SH-SY5Y (cell line): ENCODE results near the gene IL25.

Source experiments
- GATA2 ChIP-seq: IDR thresholded peaks from 2 replicates; pipeline ENCODE4 v1.6.1; 2011; ENCODE audit warnings: mild to moderate bottlenecking, low read depth, low read length
- GATA3 ChIP-seq: IDR thresholded peaks from 2 replicates; pipeline ENCODE4 v1.6.1; 2011; ENCODE audit warnings: low read depth, mild to moderate bottlenecking, low read length, moderate library complexity

IL25 gene

GRCh38 chr14:23372509-23372908 is at the start of gene IL25:
IL25 (plus strand) TSS chr14:23372809.
- TF ChIP-seq GATA2, result no peak
- no peak for TF ChIP-seq GATA3

DNA sequence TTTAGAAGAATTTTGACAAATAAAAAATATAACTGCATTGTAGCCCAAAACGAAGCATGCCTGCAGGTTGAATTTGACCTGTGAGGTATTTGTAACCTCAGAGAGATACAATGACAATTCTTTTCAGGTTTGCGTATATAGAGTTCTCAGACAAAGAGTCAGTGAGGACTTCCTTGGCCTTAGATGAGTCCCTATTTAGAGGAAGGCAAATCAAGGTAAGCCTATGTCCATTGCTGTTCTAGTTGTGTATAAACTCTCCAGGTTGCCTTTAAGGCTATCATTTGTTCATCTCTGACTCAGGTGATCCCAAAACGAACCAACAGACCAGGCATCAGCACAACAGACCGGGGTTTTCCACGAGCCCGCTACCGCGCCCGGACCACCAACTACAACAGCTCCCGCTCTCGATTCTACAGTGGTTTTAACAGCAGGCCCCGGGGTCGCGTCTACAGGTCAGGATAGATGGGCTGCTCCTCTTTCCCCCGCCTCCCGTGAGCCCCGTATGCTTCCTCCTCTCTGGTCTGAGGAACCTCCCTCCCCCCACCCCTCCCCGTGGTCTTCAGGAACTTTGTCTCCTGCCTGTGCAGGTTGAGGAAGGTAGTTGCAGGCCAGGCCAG is 48.7 kb upstream of the IL25 start:
- TF ChIP-seq GATA3 (no peak), GATA2 (no peak)

GRCh38 chr14:23324455-23324846 is 48.2 kb upstream of the IL25 start:
- no peak for TF ChIP-seq GATA3
- no peak for TF ChIP-seq GATA2

DNA sequence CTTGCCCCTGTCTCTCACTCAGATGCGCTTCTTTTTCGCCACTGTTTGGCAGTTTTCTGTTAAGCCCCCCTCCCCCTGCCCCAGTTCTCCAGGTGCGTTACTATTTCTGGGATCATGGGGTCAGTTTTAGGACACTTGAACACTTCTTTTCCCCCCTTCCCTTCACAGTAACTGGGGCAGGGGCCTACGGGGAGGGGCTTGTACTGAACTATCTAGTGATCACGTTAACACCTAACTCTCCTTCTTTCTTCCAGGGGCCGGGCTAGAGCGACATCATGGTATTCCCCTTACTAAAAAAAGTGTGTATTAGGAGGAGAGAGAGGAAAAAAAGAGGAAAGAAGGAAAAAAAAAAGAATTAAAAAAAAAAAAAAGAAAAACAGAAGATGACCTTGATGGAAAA is 47.6 kb upstream of the IL25 start:
- TF ChIP-seq GATA3, result no peak
- no peak for TF ChIP-seq GATA2

GRCh38 chr14:23326491-23327332 is 45.9 kb upstream of the IL25 start:
- TF ChIP-seq GATA3 (no peak), GATA2 (no peak)

DNA sequence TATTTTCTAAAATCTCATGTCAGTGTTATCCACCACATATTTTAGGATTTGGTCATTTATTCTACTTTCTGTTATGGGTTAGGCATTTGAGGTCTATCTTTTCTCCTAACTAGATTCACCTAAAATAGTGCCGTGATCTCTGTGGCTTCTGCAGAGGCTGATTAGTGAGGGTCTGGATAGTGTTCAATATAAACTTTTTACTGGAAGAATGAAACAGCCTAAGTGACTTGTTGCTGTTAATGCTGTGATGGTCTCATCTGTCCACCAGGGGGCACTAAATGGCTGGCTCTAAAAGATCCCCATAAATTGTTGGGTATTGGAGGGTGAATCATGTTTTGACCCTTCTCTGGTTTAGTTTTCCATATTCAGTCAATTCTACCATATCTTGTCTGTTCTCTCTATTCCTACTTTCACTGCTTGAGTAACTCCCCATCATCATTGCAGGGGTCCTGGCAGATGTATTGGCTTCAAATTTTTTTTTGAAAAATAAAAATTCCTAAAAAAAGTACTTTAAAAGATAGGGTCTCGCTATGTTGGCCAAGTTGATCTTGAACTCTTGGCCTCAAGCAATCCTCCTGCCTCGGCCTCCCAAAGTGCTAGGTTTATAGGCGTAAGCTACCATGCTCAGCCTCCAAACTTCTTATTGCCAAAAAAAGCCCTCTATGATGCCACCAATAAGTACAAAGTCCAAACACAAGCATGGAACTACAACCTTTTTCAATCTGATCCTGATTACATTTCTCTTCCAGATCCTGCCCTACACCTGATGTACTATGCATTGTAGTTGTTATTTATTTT is 44.5 kb upstream of the IL25 start:
- no peak for TF ChIP-seq GATA2
- no peak for TF ChIP-seq GATA3

- no peak for TF ChIP-seq GATA3
- TF ChIP-seq GATA2, result no peak
These were observed 37.0 kb upstream of the IL25 start for GRCh38 chr14:23335623-23336022.

DNA sequence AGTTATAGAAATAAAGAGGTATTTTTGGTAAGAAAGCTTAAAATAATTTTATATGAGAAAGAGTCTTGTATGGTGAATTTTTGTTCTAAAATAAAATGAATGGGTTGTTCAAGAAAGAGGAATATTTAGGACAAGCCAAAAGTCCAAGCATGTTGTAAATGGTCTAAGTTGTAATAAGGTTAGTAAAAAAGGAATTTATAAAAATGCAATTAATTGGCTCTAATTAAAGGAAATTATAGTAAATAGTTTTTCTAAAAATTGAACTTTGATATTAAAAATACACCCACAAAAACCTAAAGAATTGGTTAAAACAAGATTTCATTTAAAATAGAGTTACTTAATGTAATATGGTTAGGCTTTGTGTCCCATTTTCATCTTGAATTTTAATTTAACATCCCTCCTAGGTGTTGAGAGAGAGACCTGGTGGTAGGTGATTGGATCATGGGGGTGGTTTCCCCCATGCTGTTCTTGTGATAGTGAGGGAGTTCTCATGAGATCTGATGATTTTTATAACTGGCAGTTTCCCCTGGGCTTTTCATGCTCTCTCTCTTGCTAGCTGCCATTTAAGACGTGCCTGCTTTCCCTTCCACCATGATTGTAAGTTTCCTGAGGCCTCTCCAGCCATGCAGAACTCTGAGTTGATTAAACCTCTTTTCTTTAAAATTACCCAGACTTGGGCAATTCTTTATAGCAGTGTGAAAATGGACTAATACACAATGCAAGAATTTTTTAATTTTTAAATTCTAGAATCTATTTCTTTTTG is 32.9 kb upstream of the IL25 start:
- no peak for TF ChIP-seq GATA2
- no peak for TF ChIP-seq GATA3

GRCh38 chr14:23344481-23344880 is 28.1 kb upstream of the IL25 start:
- no peak for TF ChIP-seq GATA3
- no peak for TF ChIP-seq GATA2

DNA sequence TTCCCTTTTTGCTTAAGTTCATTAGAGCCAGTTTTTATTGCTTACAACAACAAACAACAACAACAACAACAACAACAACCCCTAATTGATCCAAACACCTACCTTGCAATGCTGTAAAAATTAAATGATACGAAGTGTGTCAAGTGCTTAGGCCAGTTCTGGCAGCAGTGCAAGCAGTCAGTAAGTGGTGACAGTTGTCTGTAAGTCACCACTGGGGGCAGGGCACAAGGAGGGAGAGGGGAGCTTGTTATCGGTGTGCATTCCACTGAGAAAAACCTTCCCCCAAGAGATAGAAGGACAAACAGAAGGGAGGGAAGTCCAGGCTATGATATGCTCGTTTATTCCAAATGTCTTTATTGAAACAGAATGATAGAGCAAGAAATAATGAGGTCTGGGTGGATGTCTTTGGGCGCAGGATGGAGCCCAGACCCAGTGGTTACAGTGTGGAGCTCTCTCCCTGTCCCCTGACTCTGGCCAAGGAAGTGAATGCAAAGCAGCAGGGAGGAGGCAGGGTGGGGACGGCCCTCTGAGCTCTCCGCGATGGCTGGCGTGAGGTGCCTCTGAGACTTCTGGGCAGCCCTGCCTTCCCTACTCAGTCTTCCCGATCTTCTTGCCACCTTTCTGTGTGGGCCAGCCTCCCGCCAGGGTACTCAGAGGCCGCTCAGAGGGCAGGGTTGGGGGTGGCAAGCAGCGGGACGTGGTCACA is 26.5 kb upstream of the IL25 start:
- no peak for TF ChIP-seq GATA2
- no peak for TF ChIP-seq GATA3

GRCh38 chr14:23346693-23347405 is 25.8 kb upstream of the IL25 start:
- TF ChIP-seq GATA2 (no peak), GATA3 (no peak)

DNA sequence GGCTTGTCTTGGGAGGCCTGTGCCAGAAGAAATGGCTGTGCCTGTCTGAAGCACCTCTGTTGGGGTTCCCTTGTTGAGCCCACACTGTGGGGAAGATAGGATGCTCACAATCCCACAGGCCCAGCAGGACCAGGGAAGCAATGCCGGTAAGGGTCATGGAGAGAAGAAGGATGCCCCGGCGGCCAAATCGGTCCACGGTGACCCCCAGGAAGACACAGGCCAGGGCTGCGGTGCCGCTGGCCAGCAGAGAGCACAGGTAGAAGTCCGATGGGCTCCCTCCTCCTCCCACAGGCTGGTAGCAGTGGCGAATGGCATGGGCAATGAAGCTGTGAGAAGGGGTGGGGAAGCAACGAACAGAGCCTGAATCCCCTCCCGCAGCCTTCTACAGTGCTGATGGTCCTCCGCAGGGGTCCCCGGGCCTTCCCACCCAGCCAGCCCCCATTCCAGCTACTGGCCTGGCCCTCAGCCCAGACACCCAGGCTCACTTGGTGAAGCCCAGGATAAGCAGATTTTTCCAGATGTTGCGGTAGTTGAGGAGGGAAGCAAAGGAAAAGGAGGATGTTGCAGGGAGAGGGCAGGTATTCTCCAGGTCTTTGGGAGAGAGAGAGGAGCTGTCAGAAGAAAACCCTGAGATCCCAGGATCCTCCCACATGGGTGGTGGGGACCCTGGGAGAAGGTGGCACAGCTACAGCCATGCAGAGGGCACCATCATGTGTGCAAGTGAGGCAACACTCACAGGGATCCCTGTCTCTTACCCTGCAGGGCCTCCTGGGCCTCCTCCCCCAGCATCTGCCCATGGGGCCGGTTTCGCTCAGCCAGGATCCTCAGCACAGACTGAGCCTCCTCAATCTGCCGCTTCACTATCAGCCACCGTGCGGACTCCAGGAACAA is 25.0 kb upstream of the IL25 start:
- TF ChIP-seq GATA3, result no peak
- no peak for TF ChIP-seq GATA2

- TF ChIP-seq GATA3 (no peak), GATA2 (no peak)
These were observed 24.3 kb upstream of the IL25 start for GRCh38 chr14:23348297-23348655.
